ENCODE data around the gene HSPB6.

Gene HSPB6

GRCh38 chr19:35714601-35715354 is 42.1 kb downstream of the HSPB6 start:
- DNase-seq (ENCODE audit: low spot score), result peak; percentile 32

DNA sequence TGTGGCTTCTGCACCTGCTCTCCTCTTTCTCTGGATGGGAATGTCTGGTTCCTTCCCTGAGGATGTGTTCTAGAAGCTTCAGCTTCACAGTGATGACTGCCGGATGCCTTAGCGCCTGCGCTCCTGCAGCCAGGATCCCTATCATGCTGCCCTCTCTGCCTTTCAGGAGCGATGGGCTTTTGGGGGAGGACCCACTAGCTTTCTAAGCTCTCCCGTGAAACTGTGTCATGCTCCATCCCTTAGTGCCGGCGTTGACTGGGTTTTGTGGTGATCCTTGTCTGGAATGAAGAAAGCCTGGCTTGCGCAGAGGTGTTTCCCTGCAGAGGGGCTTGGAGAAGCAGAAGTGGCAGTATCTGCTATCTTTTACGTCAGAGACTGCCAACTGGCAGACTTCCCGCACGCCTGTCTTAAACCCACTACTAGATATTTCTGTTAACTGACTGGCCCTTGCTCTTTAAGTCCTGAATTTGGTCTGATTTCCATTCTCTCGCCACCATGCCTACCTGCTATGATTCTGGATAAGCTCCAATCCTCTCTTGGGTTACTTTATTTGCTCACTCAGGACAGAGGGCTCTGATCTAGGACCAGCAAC is 42.8 kb downstream of the HSPB6 start:
- no peak for DNase-seq (ENCODE audit: low spot score)

GRCh38 chr19:35713506-35713850 is 43.4 kb downstream of the HSPB6 start:
- no peak for DNase-seq (ENCODE audit: low spot score)

DNA sequence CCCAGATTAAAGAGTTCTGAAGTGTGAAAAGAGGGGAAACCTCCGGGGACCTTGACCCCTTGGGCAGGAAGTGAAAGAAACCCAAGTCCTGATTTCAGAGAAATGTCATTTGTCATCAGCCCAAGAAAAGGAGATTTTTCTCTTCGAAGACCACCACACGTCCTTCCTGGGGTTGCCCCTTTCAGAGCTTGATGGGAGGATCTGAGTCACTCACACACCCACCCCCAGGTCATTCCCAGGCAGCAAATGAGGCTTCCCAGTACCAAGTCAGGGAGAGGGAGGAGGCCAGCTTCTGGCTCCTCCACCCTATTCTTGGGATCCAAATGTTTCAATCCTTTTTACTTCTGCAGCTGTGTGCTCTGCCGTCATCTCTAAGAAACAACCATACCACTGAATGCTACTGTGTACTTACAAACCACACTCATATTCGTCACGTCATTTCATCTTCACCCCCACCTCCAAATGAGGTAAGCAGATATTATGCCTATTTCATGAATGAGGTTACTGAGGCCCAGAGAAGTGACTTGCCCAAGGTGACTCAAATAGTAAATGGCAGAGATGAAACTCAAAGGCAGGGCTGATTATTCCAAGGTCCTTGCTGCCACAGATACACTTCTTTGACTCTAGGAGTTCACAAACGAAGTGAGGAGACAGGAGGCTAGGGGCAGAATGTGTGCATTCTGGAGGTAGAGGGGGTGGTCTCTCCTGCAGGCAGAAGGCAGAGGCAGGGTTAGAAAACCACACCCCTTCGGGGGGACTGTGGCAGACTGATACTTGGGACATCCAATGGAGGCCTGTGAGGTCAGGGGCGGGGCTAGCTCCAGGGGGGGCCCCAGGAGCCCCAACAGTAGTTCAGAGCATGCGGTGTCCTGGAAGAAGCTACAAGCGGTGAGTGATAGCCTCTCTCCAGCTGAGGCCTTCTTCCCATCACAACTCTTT is 44.0 kb downstream of the HSPB6 start:
- DNase-seq (ENCODE audit: low spot score), result no peak

- DNase-seq (ENCODE audit: low spot score), result peak; percentile 64
These were observed 45.8 kb downstream of the HSPB6 start for GRCh38 chr19:35710784-35711723.

DNA sequence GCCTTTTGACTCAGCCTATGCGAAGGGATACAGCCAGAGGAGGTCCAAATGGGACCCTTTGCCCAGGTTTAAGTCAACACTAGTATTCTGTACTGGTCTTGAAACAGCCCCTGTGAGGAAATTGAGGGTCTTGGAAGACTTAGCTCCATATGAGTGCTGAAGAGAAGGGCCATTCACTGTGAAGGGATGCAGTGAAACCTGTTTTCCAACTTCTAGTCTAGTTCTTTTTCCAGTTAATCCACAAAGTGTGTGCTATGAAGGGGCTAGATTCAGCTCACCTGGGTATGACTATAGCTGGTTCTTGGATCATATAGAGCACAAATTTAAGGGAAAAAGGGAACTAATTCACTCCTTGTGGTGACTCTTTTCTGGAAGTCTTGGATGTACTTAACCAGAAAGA is 48.4 kb downstream of the HSPB6 start:
- DNase-seq (ENCODE audit: low spot score), result no peak
